Breast epithelium (tissue), 4 donors: ENCODE measurements around the gene ATRAID. TPM values are rescaled to one million over a fixed set of nuclear protein-coding genes. Genes with fewer than 3 reads are reported as not detected.

Source experiments
- DNase-seq, 2 donors: peaks; one replicate each; pipeline ENCODE4 v3.0.0-alpha.2; 2019; ENCODE audit warnings: low spot score in 2 of 2
- H3K27ac ChIP-seq, 2 donors: fragments of 200-600 bp; sonication (generic) in 1 of 2; one replicate each; pipeline ENCODE4 v1.5.1; 2016 to 2019; ENCODE audit warnings: mild to moderate bottlenecking in 1 of 2
- H3K27me3 ChIP-seq, 2 donors: fragments of 200-600 bp; sonication (generic) in 1 of 2; one replicate each; pipeline versions ENCODE4 v1.5.1 to v1.6.0; 2017 to 2019; ENCODE audit warnings: control low read depth in 1 of 2, mild to moderate bottlenecking in 1 of 2
- H3K36me3 ChIP-seq: fragments of 200-600 bp; one replicate; pipeline ENCODE4 v1.5.1; 2019
- H3K4me1 ChIP-seq, 2 donors: fragments of 200-600 bp; sonication (generic); one replicate each; pipeline ENCODE4 v1.5.1; 2016 to 2019; ENCODE audit warnings: control low read depth in 1 of 2
- H3K4me3 ChIP-seq, 3 donors: fragments of 200-600 bp; sonication (generic); 1 replicate in 2 of 3; 2 replicates in 1 of 3; pipeline ENCODE4 v1.5.1; 2016 to 2019; ENCODE audit warnings: mild to moderate bottlenecking in 3 of 3, moderate library complexity in 2 of 3
- H3K9me3 ChIP-seq, 2 donors: fragments of 200-600 bp; sonication (generic) in 1 of 2; one replicate each; pipeline ENCODE4 v1.5.1; 2016 to 2019; ENCODE audit warnings: control low read depth in 1 of 2
- CTCF ChIP-seq, 3 donors: fragments of 450-650 bp; IDR thresholded peaks; one replicate each; pipeline ENCODE4 v1.5.1; 2016 to 2017; ENCODE audit warnings: antibody characterized with exemption in 3 of 3, mild to moderate bottlenecking in 3 of 3, moderate library complexity in 3 of 3
- POLR2A ChIP-seq: fragments of 450-650 bp; IDR thresholded peaks from one replicate; pipeline ENCODE4 v1.6.1; 2016; ENCODE audit warnings: antibody characterized with exemption, mild to moderate bottlenecking, moderate library complexity
- POLR2AphosphoS5 ChIP-seq, 3 donors: sonication (generic); formaldehyde crosslinking; IDR thresholded peaks; one replicate each; pipeline ENCODE4 v1.6.1; 2017; ENCODE audit warnings: antibody characterized with exemption in 3 of 3
- intact Hi-C: fragments of 100-400 bp; cut with DNase I; formaldehyde crosslinking; loops from one replicate; pipeline ENCODE4 v1.15.1; 2023; ENCODE audit warnings: low total_unique reads
- total RNA-seq, 3 donors: library from RNA; depleted of rRNA; stranded (reverse); fragments of >200 nt; gene quantifications; one replicate each; pipeline ENCODE4 v1.1.0, GENCODE V29; 2016

Gene ATRAID
- total RNA-seq, 3 donors from 2014 or later, result 146 to 243 (median 177) TPM

GRCh38 chr2:27261241-27261925 is 49.5 kb downstream of the ATRAID start:
- TF ChIP-seq POLR2AphosphoS5 (IDR thresholded peaks at IDR 0.05) (no peak), CTCF (IDR thresholded peaks at IDR 0.05) (no peak), POLR2A (no peak)
- H3K4me3 ChIP-seq, result peak overlapping the region in 2 of 3 donors; percentile 37 to 59
- H3K27ac ChIP-seq, result no peak overlapping the region
- H3K9me3 ChIP-seq, result no peaks in the 10 kb centered on the region
- intact Hi-C loops, result no loop called here
- H3K27me3 ChIP-seq, result peaks cover 11 to 84% of the 10 kb centered on the region in 2 donors
- H3K36me3 ChIP-seq, result no peaks in the 10 kb centered on the region
- peaks cover 16 to 23% of the 10 kb centered on the region in 2 donors for H3K4me1 ChIP-seq
- DNase-seq, result no peak

- DNase-seq, result no peak
- H3K4me1 ChIP-seq, result peaks cover 16 to 23% of the 10 kb centered on the region in 2 donors
- no peak overlapping the region for H3K27ac ChIP-seq
- TF ChIP-seq POLR2A (no peak), POLR2AphosphoS5 (IDR thresholded peaks at IDR 0.05) (no peak), CTCF (IDR thresholded peaks at IDR 0.05) (no peak)
- H3K9me3 ChIP-seq, result no peaks in the 10 kb centered on the region
- no peaks in the 10 kb centered on the region for H3K36me3 ChIP-seq
- H3K27me3 ChIP-seq, result peaks cover 11 to 79% of the 10 kb centered on the region in 2 donors
- intact Hi-C loops, result no loop called here
- peak overlapping the region; percentile 37 to 79 (median 59) for H3K4me3 ChIP-seq
Measured at GRCh38 chr2:27261926-27262298, 50.1 kb downstream of the ATRAID start.

GRCh38 chr2:27262379-27263286 is 50.8 kb downstream of the ATRAID start, which contains the start of gene SLC30A3:
TSS of gene SLC30A3 (minus strand) at chr2:27263047. CDS start at chr2:27262906, 141 bp downstream.
- peak in 1 of 2 donors; percentile 21 for DNase-seq
- Histone ChIP-seq H3K4me1 (peaks cover 16 to 23% of the 10 kb centered on the region in 2 donors), H3K27ac (no peak within 1 kb of the TSS), H3K9me3 (no peaks in the 10 kb centered on the region), H3K27me3 (peaks cover 11 to 73% of the 10 kb centered on the region in 2 donors), H3K36me3 (no peaks in the 10 kb centered on the region), H3K4me3 (peak within 1 kb of the TSS; percentile 37 to 79 (median 59))
- no peak for TF ChIP-seq CTCF (IDR thresholded peaks at IDR 0.05)
- intact Hi-C loops, result no loop called here

GRCh38 chr2:27263287-27264252 is 51.7 kb downstream of the ATRAID start:
- no peak overlapping the region for H3K27ac ChIP-seq
- TF ChIP-seq POLR2A (no peak), POLR2AphosphoS5 (IDR thresholded peaks at IDR 0.05) (no peak), CTCF (IDR thresholded peaks at IDR 0.05) (no peak)
- DNase-seq, result no peak
- peaks cover 16 to 23% of the 10 kb centered on the region in 2 donors for H3K4me1 ChIP-seq
- H3K27me3 ChIP-seq, result peaks cover 11 to 65% of the 10 kb centered on the region in 2 donors
- peak overlapping the region; percentile 37 to 79 (median 59) for H3K4me3 ChIP-seq
- H3K9me3 ChIP-seq, result no peaks in the 10 kb centered on the region
- H3K36me3 ChIP-seq, result no peaks in the 10 kb centered on the region
- intact Hi-C loops, result no loop called here
